Islet of Langerhans (tissue), 1 donor: Measurements from ENCODE around the gene DSEL.
A peak's percentile ranks its signal among the peaks of the same experiment; 100 is the strongest.

ENCODE experiments used
- FAIRE-seq: peaks from one replicate; lab custom pipeline; 2011; peaks lifted over from hg19 to GRCh38; lab: Jason Lieb, UNC

DSEL gene

GRCh38 chr18:67516539-67517443, at the start of gene DSEL:
Gene DSEL, minus strand, starts transcription at chr18:67516720. Its CDS starts 2,112 bp downstream, at chr18:67514608.
- no peak for FAIRE-seq

DNA sequence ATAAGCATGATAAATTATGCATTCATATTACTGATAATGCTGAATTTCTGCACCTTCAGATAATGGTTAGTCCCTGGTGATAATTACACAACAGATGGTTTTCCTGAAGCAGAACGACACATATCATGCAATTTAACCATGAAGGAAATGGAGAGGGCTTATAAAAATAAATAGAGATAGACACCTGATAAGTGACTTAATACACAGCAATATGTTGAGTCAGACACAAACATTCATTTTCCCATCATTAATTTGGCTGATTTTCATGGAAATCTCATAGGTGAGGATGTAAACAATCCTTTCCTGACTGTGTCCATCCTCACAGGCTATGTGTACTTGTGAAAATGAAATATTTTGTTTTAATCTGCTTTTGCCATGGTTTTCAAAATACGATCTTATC, 36.9 kb upstream of the DSEL start:
- FAIRE-seq, result no peak

DNA sequence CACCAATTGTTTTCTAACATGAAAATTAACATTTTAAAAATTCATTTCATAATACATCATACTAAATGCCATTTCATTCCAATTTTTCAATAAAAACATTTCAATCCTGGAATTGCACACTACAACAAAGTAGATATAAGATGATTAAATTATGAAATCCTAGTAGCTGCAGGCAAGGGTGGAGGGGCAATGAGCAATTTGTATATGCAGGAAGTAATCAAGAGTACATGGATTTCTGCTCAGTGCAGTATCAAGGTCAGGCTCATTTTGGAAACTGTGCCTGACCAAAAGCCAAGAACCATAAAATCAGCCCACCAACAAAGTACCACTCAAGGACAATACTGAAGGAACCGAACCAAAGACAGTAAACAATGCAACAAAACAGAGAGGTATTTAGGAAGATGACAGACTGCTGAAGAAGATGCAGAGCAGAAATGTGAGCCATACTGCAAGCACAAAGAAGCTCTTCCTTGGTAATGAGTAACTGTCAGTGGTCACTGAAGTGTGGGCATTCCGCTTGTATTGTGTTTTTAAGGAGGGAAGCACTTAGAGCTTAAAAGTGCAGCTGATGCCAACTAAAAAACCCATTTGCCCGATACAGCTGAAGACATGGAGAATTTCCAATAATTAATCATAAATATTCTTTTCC, 34.5 kb upstream of the DSEL start:
- no peak for FAIRE-seq

- no peak for FAIRE-seq
Measured at GRCh38 chr18:67549946-67550345, 33.4 kb upstream of the DSEL start.

DNA sequence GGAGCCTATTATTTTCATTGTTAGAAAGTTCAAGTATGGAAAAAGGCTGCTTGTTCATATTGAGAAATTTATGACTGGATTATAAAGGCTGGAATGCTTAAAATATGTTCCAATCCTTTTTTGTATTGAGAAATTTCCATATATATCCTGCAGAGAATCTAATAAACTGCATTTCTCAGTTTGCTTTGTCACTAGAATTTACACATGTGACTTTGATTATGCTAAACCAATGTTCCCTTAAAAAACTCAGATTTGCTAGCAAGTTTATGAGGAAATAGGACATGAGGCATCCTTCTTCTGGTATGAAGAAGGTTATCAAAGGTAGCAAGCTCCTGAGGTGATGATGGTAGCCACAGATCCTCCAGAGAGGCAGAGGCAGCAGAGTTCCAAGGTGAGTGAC, 29.2 kb upstream of the DSEL start:
- no peak for FAIRE-seq

- FAIRE-seq, result no peak
Measured at GRCh38 chr18:67540559-67540958, 24.0 kb upstream of the DSEL start.

GRCh38 chr18:67531929-67532328, 15.4 kb upstream of the DSEL start:
- no peak for FAIRE-seq

DNA sequence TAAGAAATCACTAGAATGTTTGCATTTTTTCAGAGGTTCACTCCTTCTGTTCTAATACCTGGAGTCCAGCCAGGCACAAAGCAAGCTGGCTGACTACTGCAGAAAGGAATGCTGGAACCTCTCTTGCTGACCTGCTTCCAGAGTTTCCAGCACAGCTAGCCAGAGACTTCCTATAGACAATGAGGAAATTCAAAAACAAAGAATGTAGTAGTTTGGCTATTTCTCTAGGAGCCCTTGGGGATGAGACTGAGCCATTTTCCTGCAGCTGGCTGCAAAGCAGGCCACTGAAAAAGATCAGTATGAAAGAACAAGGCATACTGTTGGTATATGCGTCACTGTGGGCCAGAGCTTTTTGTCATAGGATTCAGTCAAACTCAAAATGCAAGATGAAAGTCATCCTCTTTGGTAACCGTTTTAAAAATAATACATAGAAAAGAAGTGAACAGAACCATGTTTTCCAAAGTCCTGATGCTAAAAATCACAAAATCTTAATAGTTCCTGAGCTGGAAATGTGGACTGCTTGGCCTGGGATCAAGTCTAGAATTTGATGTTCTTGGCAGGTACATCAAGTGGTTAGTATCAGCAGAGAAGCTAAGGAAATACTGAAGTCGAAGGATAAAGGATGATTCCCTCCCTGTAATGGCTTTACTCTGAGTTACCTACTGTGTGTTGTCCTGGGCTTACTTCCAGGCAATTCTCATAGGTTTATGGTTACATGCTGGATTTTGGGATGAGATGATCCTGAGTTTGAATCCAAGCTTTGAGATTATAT, 9.0 kb upstream of the DSEL start:
- peak; percentile 5 for FAIRE-seq

DNA sequence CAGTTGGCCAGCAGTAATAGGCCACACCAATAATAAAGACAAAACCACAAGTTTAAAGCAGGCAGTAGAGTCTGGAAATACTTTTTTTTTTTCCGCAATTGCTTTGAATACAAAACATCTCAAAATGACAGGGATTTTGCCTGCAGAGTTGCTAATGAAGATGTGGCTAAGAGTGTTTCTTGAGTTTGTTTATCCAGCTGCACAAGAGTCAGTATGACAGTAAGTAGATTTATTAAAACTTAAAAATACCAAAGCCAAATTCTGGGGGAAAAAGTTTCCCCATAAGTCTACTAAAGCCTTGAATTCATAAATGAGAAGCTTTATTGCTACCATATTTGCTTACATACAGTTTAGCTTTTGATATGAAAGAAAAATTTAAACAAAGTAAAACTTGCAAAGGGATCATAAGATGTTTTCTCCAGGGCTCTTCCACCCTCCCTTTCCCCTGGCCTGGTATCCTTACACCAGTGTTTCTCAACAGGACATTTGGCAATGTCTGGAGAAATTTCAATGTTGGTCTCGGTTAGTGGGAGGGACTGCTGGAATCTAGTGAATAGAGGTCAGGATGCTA, 3.9 kb upstream of the DSEL start:
- no peak for FAIRE-seq

- FAIRE-seq, result no peak
Measured at GRCh38 chr18:67519592-67519991, 3.1 kb upstream of the DSEL start.

- no peak for FAIRE-seq
Measured at GRCh38 chr18:67518566-67518965, 2.0 kb upstream of the DSEL start.

DNA sequence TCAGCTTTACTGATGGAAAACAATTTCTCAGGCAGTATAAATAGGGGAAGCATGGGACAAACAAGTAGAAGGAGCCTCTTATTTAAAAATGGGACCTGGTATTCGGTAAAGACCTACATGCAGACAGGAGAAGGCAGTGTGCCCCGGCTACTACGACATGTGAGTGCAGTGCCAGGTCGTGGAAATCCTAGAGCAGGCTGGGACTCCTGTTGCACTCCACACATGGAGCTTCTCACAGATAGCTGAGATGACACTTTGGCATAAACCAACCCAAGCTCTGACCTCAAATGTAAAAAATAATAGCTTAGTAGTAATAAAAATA, 885 bp upstream of the DSEL start:
- no peak for FAIRE-seq

GRCh38 chr18:67515942-67516538, 480 bp downstream of the DSEL start:
- no peak for FAIRE-seq

DNA sequence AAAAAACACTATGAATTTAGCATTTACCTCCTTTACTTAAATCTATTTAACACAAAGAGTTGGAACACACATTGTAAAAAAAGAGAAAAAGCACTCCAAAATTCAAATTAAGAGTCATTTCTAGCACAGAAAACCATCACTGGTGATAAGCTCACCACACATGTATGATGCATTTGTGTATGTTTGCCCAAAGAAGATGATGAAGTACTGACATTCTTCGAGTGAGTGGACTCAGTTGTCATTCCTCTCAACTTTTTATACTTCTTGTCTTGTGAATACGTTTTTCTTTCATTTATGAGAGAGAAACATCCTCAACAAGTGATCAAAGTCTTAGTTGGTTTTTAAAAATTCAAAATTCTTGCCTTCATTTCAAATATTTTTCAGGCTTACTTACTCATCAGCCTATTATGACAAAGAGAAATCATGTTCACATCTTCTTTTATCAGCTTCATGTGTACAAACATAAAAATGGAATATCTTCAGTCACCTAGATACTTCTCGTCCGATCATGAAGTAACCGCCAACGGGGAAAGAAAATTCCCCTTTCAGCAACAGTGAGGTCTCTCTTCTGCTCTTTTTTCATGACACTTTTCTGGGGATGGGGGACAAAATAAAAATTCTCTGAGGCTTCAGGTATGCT, 1.5 kb downstream of the DSEL start:
- no peak for FAIRE-seq

GRCh38 chr18:67514465-67514864, 2.1 kb downstream of the DSEL start:
- FAIRE-seq, result no peak

DNA sequence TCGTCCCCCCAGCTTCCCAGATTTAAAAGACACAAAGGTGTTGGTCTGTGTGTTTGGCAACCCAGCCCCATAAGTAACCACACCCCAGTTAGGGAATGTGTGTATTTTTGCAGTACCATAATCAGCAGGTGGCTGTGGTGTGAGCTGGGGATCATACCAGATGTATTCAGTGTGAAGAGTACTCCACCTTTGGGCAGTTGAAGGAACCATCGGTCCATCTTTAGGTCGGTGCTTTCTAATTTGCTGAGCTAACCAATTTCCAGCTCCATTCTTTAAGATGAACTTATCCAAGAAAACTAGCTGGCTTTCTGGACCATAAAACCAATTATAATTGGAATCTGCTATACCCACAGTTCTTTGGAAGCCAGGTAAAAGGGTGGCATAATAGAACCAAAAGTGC, 3.2 kb downstream of the DSEL start:
- FAIRE-seq, result no peak

DNA sequence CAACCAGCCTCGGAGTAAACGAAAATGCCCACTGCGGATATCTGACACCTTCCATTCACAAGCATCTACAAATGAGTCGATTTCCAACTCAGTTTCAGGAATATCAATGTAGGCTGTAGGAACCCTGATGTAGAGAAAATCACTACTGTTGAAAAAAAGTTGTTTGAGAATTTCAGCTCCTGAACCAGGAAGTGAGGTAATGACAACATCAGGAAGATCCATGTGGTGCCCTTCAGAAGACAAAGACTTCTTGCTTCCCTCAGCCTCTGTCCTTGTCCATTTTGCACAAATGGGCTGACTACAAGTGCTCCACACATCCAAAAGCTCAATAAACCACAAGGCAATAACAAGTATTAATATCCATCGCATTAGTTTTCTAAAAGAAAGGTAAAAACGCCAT, 4.7 kb downstream of the DSEL start:
- FAIRE-seq, result no peak

DNA sequence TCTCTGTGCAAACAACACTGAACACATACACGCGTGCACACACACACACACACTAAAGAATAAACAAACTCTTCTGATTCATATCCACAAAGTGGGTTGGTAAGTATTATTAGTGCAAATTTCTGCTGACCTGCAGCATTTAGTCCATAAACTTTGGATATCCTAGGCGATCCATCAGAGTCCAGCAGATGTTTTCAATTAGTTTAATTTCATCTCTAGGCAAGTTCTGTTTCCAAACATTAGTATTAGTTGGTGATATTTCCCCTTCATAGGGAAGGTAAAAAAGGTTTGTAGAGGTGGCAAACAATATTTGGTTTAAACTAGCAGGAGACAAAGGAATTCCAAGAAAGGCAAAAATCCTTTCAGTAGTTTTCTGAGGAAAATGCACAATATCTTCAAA, 5.7 kb downstream of the DSEL start:
- FAIRE-seq, result no peak

DNA sequence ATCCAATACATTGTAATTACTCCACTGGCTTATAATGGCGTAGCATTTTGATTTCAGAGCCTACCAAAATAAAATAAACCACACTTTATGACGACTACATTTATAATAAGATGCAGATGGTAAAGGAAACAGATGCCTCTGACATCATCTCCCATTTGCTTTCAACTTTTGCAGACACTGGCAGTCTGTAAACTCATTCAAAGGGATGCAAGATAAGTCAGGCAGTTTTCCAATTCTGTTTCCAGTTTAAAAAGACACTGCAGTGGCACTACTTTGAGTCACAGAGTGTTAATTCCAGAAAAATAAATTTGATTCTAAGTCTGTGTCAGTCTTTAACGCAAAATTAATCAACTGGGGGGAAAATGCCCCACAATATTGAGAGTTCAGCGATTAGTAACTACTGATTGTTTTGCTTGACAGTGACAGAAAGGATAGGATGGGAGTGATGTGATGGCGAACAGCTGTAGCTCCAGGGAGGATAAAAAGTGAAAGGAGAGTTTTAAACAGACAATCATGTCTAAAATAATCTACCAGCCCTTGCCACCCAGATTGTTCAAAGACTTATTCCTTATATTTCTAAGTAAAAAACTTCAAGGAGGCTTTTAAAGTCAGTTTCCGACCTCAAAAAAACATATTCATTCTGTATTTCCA, 6.7 kb downstream of the DSEL start:
- no peak for FAIRE-seq

GRCh38 chr18:67508146-67508545, 8.4 kb downstream of the DSEL start:
- no peak for FAIRE-seq

DNA sequence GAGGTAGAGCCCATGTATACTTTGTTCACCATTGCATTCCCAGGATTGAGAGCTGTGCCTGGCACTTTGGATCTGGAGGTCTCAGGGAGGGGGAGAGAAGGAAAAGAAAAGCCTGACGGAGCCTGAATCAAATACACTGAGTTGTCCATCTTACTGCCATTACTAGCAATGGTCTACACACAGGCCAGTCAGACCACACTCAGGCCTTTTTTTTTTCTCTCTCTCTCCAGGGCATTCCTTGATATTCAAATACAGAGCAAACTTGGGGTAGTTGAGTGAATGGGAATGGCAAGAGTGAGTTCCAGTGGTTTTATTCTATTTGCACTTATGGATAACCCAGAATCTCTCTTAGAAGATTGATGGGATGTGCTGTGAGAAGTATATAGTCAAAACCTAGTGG, 11.8 kb downstream of the DSEL start:
- FAIRE-seq, result no peak
